Duodenal mucosa (tissue), 2 donors: ENCODE measurements around the gene WWOX.

Source experiments
- H3K27ac ChIP-seq: one replicate; pipeline ENCODE4 v1.7.0; 2013; ENCODE audit warnings: low read depth, low read length
- H3K27me3 ChIP-seq, 2 donors: one replicate each; pipeline ENCODE4 v1.7.0; 2013; ENCODE audit warnings: low read length in 2 of 2, control low read depth in 1 of 2; ENCODE audit not compliant: insufficient read depth in 2 of 2, control insufficient read depth in 1 of 2
- H3K36me3 ChIP-seq, 2 donors: one replicate each; pipeline ENCODE4 v1.7.0; 2013; ENCODE audit warnings: low read length in 2 of 2, control low read depth in 1 of 2; ENCODE audit not compliant: insufficient read depth in 2 of 2, control insufficient read depth in 1 of 2
- H3K4me1 ChIP-seq, 2 donors: one replicate each; pipeline ENCODE4 v1.7.0; 2013; ENCODE audit warnings: low read length in 2 of 2, control low read depth in 1 of 2; ENCODE audit not compliant: insufficient read depth in 2 of 2, control insufficient read depth in 1 of 2
- H3K4me3 ChIP-seq, 2 donors: one replicate each; pipeline ENCODE4 v1.7.0; 2013; ENCODE audit warnings: low read length in 2 of 2, low read depth in 1 of 2
- H3K9ac ChIP-seq, 2 donors: one replicate each; pipeline ENCODE4 v1.7.0; 2013; ENCODE audit warnings: low read length in 2 of 2, low read depth in 1 of 2
- H3K9me3 ChIP-seq, 2 donors: one replicate each; pipeline ENCODE4 v1.7.0; 2013; ENCODE audit warnings: low read length in 2 of 2, control low read depth in 1 of 2; ENCODE audit not compliant: control insufficient read depth in 1 of 2

WWOX gene

DNA sequence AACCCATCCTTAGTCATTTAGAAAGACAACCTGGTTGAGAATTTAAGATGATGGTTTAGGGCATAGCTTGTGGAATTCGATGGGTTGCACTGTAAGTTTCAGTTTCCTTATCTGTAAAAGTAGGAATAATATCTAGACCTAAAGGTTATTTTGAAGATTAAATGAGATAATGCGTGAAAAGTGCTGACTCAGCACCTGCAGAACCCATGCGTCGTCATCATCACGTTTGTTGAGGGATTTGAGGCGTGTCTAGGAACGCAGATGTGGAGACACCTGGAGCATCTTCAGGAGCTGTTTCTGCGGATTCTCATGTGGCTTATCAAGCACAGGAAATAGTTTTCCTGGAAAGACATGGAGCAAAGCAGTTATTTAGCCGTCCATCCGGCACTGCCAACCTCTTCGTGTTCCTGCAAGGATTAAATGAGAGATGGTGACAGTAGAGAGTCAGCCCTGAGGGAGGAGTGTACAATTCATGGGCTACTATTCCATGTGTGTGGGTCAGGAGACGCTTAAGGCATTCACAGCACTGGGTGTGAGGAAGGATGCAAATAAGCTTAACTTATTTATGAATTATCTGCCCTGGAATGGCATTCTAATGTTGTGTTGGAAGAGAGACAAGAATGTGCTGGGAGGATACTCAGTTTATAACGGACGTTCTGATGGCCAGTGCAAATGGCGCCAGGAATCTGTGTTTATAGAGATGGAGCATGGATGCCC lies 965.0 kb downstream of the WWOX start:
- no peaks in the 10 kb centered on the region for H3K27me3 ChIP-seq
- no peak overlapping the region for H3K4me3 ChIP-seq
- peaks cover 0 to 9% of the 10 kb centered on the region in 2 donors for H3K4me1 ChIP-seq
- H3K9me3 ChIP-seq, result no peaks in the 10 kb centered on the region
- H3K36me3 ChIP-seq, result no peaks in the 10 kb centered on the region
- no peak overlapping the region for H3K27ac ChIP-seq
- H3K9ac ChIP-seq, result no peak overlapping the region

DNA sequence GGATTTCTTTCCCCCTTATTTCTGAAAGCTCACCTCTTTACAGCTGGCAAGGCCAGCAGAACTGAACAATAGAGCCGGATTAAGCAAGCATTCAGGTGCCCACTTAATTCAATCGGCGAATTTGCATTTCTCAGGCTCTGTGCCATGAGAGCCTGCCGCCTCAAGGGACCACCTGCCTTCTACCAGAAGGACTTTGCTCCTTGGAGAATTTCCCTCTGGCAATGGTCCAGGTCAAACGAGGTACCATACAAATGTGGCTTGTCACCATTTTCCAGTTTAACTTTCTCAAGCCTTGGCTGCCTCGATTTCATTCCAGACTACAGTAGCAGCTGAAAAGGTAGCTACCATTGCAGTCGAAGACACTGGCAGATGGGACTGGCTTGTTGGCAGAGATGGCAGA lies 967.1 kb downstream of the WWOX start:
- Histone ChIP-seq H3K9ac (no peak overlapping the region), H3K4me3 (no peak overlapping the region), H3K4me1 (peaks cover 0 to 9% of the 10 kb centered on the region in 2 donors), H3K9me3 (no peaks in the 10 kb centered on the region), H3K27ac (no peak overlapping the region), H3K27me3 (no peaks in the 10 kb centered on the region), H3K36me3 (no peaks in the 10 kb centered on the region)

DNA sequence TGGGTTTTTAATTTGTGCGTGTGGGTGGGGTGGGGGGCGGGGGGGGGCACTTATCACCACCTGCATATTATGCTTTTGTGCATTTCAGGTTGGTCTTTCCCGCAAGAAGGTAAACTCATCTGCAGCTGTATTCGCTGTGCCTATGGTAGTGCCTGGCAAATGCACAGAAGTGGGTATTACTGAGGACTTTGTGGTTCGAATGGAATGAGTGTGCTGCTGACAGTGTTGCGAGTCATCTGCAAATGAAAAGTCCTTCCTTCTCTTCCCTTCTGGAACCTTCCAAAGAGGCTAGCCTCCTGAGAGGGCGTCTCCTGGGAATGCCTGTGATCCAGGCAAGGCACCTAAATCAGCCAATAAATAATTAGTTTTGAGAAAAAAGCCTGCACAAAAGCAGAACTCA lies 968.1 kb downstream of the WWOX start:
- H3K27ac ChIP-seq, result no peak overlapping the region
- no peaks in the 10 kb centered on the region for H3K27me3 ChIP-seq
- H3K36me3 ChIP-seq, result no peaks in the 10 kb centered on the region
- no peak overlapping the region for H3K9ac ChIP-seq
- H3K4me1 ChIP-seq, result peaks cover 0 to 9% of the 10 kb centered on the region in 2 donors
- H3K4me3 ChIP-seq, result no peak overlapping the region
- H3K9me3 ChIP-seq, result no peaks in the 10 kb centered on the region

DNA sequence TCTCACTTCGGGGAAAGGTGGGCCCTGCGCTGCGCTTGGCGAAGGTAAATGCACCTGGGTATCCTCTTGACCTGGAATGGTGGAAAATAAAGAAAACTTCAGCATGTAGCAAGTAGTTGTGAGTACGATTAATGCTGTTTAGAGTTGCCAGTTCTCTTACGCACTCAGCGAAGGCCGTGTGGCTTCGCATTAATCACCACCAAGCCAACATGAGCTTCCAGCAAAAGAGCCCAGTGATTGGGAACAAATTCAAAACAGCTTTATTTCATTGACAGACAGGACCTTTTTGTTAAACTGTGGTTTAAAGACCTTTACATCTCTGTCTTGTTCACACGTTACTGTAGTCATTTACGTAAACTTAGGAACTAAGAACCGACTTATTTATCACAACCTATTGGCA lies 969.7 kb downstream of the WWOX start:
- Histone ChIP-seq H3K9me3 (no peaks in the 10 kb centered on the region), H3K27ac (no peak overlapping the region), H3K36me3 (no peaks in the 10 kb centered on the region), H3K27me3 (no peaks in the 10 kb centered on the region), H3K4me1 (peaks cover 0 to 9% of the 10 kb centered on the region in 2 donors), H3K4me3 (no peak overlapping the region), H3K9ac (no peak overlapping the region)

DNA sequence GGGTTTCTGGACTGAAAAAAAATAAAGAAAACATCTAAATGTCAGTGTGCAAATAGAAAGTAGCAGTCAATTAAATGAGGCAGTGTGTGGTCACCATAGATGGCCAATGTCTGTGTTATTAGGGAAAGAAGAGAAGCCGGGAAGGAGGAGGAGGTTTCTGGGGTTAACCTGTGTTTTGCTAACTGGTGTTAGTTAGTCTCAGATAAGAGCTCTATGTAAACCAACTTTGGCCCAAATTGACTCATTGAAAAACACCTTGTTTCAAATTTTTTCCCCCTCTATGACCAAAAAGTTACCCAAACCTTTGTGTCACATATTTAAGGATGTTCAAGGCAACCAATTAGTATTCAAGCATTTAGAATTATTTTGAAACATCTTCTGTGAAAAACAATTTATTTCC lies 970.2 kb downstream of the WWOX start:
- no peak overlapping the region for H3K27ac ChIP-seq
- no peaks in the 10 kb centered on the region for H3K9me3 ChIP-seq
- peaks cover 0 to 9% of the 10 kb centered on the region in 2 donors for H3K4me1 ChIP-seq
- H3K36me3 ChIP-seq, result no peaks in the 10 kb centered on the region
- no peak overlapping the region for H3K4me3 ChIP-seq
- no peak overlapping the region for H3K9ac ChIP-seq
- H3K27me3 ChIP-seq, result no peaks in the 10 kb centered on the region

DNA sequence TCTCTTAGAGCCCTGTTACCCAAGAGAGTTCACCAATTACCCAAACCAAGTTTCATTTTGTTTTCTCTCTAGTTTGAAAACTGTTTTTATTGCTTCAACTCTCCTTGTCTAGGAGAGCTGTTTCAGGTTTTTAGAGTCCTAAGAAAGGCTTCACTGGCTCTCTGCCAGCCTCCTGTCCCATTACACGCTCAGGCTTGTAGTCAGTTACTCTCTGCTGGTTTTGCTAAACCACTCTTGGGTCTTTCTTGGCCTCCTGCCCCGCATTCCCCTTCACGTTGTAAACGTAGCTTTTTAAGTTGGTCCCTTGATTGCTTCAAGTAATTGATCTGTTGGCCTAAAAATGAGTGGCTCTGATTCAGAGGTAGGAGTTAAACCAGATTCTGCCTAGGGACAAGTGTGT lies 972.0 kb downstream of the WWOX start:
- H3K9ac ChIP-seq, result no peak overlapping the region
- no peaks in the 10 kb centered on the region for H3K27me3 ChIP-seq
- H3K36me3 ChIP-seq, result no peaks in the 10 kb centered on the region
- no peaks in the 10 kb centered on the region for H3K9me3 ChIP-seq
- H3K4me1 ChIP-seq, result peaks cover 0 to 6% of the 10 kb centered on the region in 2 donors
- H3K4me3 ChIP-seq, result no peak overlapping the region
- no peak overlapping the region for H3K27ac ChIP-seq

DNA sequence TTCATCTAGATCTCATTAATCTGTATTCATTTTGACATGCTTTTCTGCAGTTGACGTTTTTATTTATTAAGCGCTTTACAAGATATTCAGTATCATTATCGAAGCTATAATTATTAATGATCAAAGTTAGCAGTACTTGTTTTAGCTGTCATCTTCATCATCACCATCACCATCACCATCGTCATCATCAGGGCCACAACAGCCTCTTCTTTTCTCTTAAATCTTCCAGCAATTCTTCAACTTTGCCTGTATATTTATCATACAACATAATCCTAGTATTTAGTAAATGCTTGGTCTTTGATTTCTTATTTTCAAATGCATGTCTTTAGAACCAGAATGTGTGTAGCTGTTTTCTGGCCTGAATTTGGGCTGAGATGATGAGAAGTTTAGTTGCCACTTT lies 973.1 kb downstream of the WWOX start:
- Histone ChIP-seq H3K9ac (no peak overlapping the region), H3K27me3 (no peaks in the 10 kb centered on the region), H3K9me3 (no peaks in the 10 kb centered on the region), H3K36me3 (no peaks in the 10 kb centered on the region), H3K4me1 (no peaks in the 10 kb centered on the region), H3K4me3 (no peak overlapping the region), H3K27ac (no peak overlapping the region)

DNA sequence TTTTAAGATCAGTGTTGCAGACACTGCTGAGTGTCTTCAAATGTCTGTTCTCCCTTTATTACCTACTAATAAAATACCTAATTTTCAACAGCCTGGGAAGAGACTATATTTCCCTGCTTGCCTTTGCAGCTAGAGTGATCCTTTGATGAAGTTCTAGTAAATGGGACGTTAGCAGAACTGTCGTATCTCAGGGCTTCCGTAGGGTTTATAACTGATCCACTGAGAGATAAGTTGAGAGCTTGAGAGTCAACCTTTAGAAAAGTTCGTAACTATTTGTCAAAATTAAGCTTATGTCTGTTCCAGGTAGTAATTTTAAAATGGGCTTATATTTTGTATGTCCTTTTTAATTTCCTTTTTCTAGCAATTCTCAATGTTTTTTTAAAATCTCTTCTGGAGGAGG lies 974.1 kb downstream of the WWOX start:
- no peaks in the 10 kb centered on the region for H3K4me1 ChIP-seq

DNA sequence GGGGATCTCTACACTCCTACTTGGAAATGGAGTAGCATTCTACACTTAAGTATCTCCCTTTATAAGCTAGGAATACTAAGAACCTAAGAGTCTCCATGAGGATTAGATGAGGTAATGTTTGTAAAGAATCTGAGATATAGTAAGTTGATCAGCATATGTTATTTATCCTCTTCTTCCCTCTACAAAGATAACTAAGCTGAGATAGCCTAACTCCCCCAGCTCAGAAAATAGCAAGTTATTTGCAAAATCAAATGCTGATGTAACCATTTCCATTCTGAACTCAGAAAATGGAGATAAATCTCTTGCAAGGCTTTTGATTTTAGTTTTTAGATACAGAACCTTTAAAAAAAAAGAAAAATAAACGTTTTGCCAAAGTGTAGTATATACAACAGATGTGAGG lies 975.1 kb downstream of the WWOX start:
- Histone ChIP-seq H3K27me3 (no peaks in the 10 kb centered on the region), H3K9ac (no peak overlapping the region), H3K36me3 (no peaks in the 10 kb centered on the region), H3K4me3 (no peak overlapping the region), H3K9me3 (no peaks in the 10 kb centered on the region), H3K4me1 (no peaks in the 10 kb centered on the region), H3K27ac (no peak overlapping the region)

More for the DNA sequence above, 974.1 kb downstream of the WWOX start:
- H3K27me3 ChIP-seq, result no peaks in the 10 kb centered on the region
- H3K27ac ChIP-seq, result no peak overlapping the region
- H3K4me3 ChIP-seq, result no peak overlapping the region
- H3K9ac ChIP-seq, result no peak overlapping the region
- H3K9me3 ChIP-seq, result no peaks in the 10 kb centered on the region
- no peaks in the 10 kb centered on the region for H3K36me3 ChIP-seq

DNA sequence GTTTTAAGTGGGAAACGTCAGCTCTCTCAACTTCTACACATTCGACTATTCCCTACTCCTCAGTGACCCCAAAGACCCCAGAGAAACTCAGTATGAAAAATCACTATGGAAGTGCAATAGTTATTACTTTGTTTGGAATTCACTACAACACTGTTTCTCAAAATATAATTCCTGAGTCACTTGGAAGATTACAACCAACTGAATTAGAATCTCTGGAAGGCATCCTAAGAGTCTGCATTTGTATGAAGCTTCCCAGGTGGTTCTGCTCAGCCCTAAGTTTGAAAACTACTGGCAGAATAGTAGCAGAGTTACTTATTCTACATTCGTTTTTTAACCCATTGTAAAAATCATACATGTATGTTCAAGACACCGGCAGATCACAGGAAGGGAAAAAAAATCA lies 975.5 kb downstream of the WWOX start:
- Histone ChIP-seq H3K9ac (no peak overlapping the region), H3K27ac (no peak overlapping the region)

More for the DNA sequence above, 975.5 kb downstream of the WWOX start:
- Histone ChIP-seq H3K36me3 (no peaks in the 10 kb centered on the region), H3K27me3 (no peaks in the 10 kb centered on the region), H3K4me1 (no peaks in the 10 kb centered on the region), H3K4me3 (no peak overlapping the region), H3K9me3 (no peaks in the 10 kb centered on the region)
